WTC11 (cell line): ENCODE results near the gene GALNT18.

Source experiments
- FOXJ3 ChIP-seq: sonication (generic); formaldehyde crosslinking; IDR thresholded peaks from 2 replicates; pipeline ENCODE4 v1.9.0; 2021; ENCODE audit warnings: missing genetic modification reagents, mild to moderate bottlenecking, borderline replicate concordance
- GABPB1 ChIP-seq: sonication (generic); formaldehyde crosslinking; IDR thresholded peaks from 2 replicates; pipeline ENCODE4 v1.8.1; 2023; ENCODE audit warnings: mild to moderate bottlenecking, missing genetic modification reagents
- TF ChIP-seq, protein P1 (sequence below): sonication (generic); formaldehyde crosslinking; IDR thresholded peaks from 2 replicates; pipeline ENCODE4 v1.8.1; 2023; ENCODE audit warnings: mild to moderate bottlenecking, missing genetic modification reagents, moderate library complexity
- TF ChIP-seq, protein P2 (sequence below): fragments of 200-600 bp; IDR thresholded peaks from 2 replicates; pipeline ENCODE4 v1.8.0; 2022; ENCODE audit warnings: antibody characterized with exemption
- TF ChIP-seq, protein P3 (sequence below): sonication (generic); formaldehyde crosslinking; IDR thresholded peaks from 2 replicates; pipeline ENCODE4 v1.8.1; 2023; ENCODE audit warnings: mild to moderate bottlenecking, moderate library complexity, missing genetic modification reagents

DNA sequence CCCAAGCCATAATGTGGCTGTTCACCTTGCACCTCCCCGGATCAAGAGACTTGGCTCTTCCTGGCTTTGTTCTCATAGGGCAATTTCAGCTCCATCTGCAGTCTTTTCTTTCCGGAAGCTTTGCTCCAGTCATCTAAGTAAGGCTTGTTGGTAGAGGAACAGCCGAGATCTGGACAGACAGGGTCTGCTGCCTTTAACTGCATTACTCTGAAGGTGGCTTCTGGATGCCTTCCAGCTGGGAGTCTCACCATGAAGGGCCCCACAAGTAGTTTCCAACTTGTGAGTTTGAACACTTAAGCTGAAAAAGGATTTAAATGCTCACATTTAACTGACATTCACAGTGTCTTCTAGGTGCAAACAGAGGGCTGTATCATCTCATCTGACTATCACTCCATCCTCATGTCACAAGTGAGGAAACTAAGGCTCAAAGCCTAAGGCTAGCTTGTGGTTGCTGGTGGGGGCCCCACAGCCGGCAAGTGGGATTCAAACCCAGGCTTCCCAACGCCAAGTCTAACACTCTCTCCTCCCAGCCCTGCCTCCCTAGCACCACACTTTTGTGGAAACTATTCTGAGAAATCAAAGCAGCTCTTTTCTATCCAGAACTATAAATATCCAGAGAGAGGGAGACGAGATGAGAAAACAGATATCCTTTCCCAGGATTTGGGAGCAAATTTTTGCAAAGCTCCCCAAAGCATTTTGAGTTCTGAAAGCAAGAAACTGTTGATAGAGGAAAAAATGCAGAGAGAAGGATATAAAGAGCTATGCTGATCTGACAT, 58.4 kb downstream of the GALNT18 start:
- TF ChIP-seq FOXJ3 (CRISPR knock-in tag), result no peak
- TF ChIP-seq, protein P1, sequence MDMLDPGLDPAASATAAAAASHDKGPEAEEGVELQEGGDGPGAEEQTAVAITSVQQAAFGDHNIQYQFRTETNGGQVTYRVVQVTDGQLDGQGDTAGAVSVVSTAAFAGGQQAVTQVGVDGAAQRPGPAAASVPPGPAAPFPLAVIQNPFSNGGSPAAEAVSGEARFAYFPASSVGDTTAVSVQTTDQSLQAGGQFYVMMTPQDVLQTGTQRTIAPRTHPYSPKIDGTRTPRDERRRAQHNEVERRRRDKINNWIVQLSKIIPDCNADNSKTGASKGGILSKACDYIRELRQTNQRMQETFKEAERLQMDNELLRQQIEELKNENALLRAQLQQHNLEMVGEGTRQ, result no peak
- TF ChIP-seq, protein P2, sequence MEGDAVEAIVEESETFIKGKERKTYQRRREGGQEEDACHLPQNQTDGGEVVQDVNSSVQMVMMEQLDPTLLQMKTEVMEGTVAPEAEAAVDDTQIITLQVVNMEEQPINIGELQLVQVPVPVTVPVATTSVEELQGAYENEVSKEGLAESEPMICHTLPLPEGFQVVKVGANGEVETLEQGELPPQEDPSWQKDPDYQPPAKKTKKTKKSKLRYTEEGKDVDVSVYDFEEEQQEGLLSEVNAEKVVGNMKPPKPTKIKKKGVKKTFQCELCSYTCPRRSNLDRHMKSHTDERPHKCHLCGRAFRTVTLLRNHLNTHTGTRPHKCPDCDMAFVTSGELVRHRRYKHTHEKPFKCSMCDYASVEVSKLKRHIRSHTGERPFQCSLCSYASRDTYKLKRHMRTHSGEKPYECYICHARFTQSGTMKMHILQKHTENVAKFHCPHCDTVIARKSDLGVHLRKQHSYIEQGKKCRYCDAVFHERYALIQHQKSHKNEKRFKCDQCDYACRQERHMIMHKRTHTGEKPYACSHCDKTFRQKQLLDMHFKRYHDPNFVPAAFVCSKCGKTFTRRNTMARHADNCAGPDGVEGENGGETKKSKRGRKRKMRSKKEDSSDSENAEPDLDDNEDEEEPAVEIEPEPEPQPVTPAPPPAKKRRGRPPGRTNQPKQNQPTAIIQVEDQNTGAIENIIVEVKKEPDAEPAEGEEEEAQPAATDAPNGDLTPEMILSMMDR, result no peak
- TF ChIP-seq GABPB1 (CRISPR knock-in tag), result no peak
- TF ChIP-seq, protein P3, sequence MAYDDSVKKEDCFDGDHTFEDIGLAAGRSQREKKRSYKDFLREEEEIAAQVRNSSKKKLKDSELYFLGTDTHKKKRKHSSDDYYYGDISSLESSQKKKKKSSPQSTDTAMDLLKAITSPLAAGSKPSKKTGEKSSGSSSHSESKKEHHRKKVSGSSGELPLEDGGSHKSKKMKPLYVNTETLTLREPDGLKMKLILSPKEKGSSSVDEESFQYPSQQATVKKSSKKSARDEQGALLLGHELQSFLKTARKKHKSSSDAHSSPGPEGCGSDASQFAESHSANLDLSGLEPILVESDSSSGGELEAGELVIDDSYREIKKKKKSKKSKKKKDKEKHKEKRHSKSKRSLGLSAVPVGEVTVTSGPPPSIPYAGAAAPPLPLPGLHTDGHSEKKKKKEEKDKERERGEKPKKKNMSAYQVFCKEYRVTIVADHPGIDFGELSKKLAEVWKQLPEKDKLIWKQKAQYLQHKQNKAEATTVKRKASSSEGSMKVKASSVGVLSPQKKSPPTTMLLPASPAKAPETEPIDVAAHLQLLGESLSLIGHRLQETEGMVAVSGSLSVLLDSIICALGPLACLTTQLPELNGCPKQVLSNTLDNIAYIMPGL, result no peak
